A673 (cell line): ENCODE results near the gene CFAP99. TPM values are rescaled to one million over a fixed set of nuclear protein-coding genes. Genes with fewer than 3 reads are reported as not detected.

Experiments
- BruUV-seq: library from RNA; stranded (reverse); fragments of 400-500 nt; replicated peaks from 2 replicates; lab custom pipeline; 2021; lab: Mats Ljungman, UMichigan
- CTCF ChIA-PET: fragments of 300-600 bp; sonication (Branson Sonifier 250); formaldehyde crosslinking; loops from one replicate; lab custom pipeline; 2022; ENCODE audit warnings: antibody characterized with exemption; lab: Charles Lee
- POLR2A ChIA-PET: fragments of 300-600 bp; sonication (Branson Sonifier 250); formaldehyde crosslinking; loops from one replicate; lab custom pipeline; 2022; ENCODE audit warnings: antibody characterized with exemption; ENCODE audit not compliant: low non-redundant PET; lab: Charles Lee
- DNase-seq: peaks from one replicate; pipeline ENCODE4 v3.0.0-alpha.2; 2015; ENCODE audit warnings: low spot score
- H3K27ac ChIP-seq: fragments of 200-600 bp; sonication (generic); 2 replicates; pipeline ENCODE4 v1.5.1; 2016; ENCODE audit warnings: mixed run types, low read depth, mild to moderate bottlenecking, mixed read lengths, antibody characterized with exemption, low read length; ENCODE audit not compliant: poor library complexity, severe bottlenecking
- H3K27me3 ChIP-seq: fragments of 200-600 bp; sonication (generic); replicated peaks from 2 replicates; pipeline ENCODE4 v1.6.1; 2017; ENCODE audit warnings: mixed run types, low read depth, mild to moderate bottlenecking, mixed read lengths, antibody characterized with exemption, low read length; ENCODE audit not compliant: insufficient read depth, poor library complexity
- H3K36me3 ChIP-seq: fragments of 200-600 bp; sonication (generic); 2 replicates; pipeline ENCODE4 v1.6.1; 2016; ENCODE audit warnings: mixed run types, mild to moderate bottlenecking, mixed read lengths, antibody characterized with exemption, low read length; ENCODE audit not compliant: insufficient read depth, poor library complexity, severe bottlenecking
- H3K4me1 ChIP-seq: fragments of 200-600 bp; sonication (generic); 2 replicates; pipeline ENCODE4 v1.6.1; 2017; ENCODE audit warnings: mixed run types, mild to moderate bottlenecking, mixed read lengths, antibody characterized with exemption, low read length; ENCODE audit not compliant: insufficient read depth, poor library complexity, severe bottlenecking
- H3K4me3 ChIP-seq: fragments of 200-600 bp; sonication (generic); 2 replicates; pipeline ENCODE4 v1.5.1; 2016; ENCODE audit warnings: low read depth, mixed run types, mild to moderate bottlenecking, mixed read lengths, low read length; ENCODE audit not compliant: poor library complexity, severe bottlenecking
- H3K9me3 ChIP-seq: fragments of 200-600 bp; sonication (generic); 2 replicates; pipeline ENCODE4 v1.6.1; 2016; ENCODE audit warnings: mixed run types, low read depth, mild to moderate bottlenecking, mixed read lengths, antibody characterized with exemption, low read length; ENCODE audit not compliant: poor library complexity, severe bottlenecking
- CTCF ChIP-seq: fragments of 300-800, 200-600 bp; sonication (generic); conservative IDR thresholded peaks from 2 replicates; pipeline ENCODE4 v1.5.1; 2017; ENCODE audit warnings: low read depth, mild to moderate bottlenecking, antibody characterized with exemption, low read length, moderate library complexity, mixed read lengths
- EZH2 ChIP-seq: fragments of 200-600 bp; sonication (generic); IDR thresholded peaks from 2 replicates; pipeline ENCODE4 v1.6.1; 2017; ENCODE audit warnings: borderline replicate concordance, low read depth, mild to moderate bottlenecking, mixed read lengths, antibody characterized with exemption, low read length; ENCODE audit not compliant: poor library complexity, severe bottlenecking
- intact Hi-C: fragments of 100-400 bp; cut with micrococcal nuclease; formaldehyde crosslinking; loops from one replicate; pipeline ENCODE4 v1.10.0; 2022; ENCODE audit not compliant: unreplicated experiment
- total RNA-seq: library from RNA; stranded (reverse); gene quantifications from 2 replicates; pipeline ENCODE4 v1.2.3, GENCODE V29; 2021

The CFAP99 gene
- total RNA-seq, 1 experiment from 2014 or later, result not detected

- no peak for DNase-seq
- peaks cover 74% of the 10 kb centered on the region for H3K36me3 ChIP-seq
Observed at GRCh38 chr4:2510351-2511259, 91.8 kb downstream of the CFAP99 start.

GRCh38 chr4:2511645-2512131 lies 92.9 kb downstream of the CFAP99 start:
- Histone ChIP-seq H3K36me3 (peaks cover 68% of the 10 kb centered on the region), H3K9me3 (no peaks in the 10 kb centered on the region), H3K4me3 (no peak overlapping the region), H3K27ac (no peak overlapping the region), H3K27me3 (no peaks in the 10 kb centered on the region), H3K4me1 (no peaks in the 10 kb centered on the region)
- intact Hi-C loops, result no loop called here
- no TSS peak for BruUV-seq
- TF ChIP-seq EZH2 (no peak), CTCF (no peak)
- CTCF ChIA-PET, result interaction anchor here (0.5 to 0.7 kb wide), 2 partner anchors 19 to 153 kb away, joined by 3 to 4 read pairs; no protein-coding TSS in a partner anchor
- no peak for DNase-seq
- POLR2A ChIA-PET, result no interaction called here

More at GRCh38 chr4:2510351-2511259, 91.8 kb downstream of the CFAP99 start:
- no peaks in the 10 kb centered on the region for H3K9me3 ChIP-seq
- ChIA-PET CTCF (no interaction called here), POLR2A (no interaction called here)
- H3K27ac ChIP-seq, result no peak overlapping the region
- BruUV-seq, result no TSS peak
- TF ChIP-seq EZH2 (no peak), CTCF (no peak)
- no peaks in the 10 kb centered on the region for H3K4me1 ChIP-seq
- no peaks in the 10 kb centered on the region for H3K27me3 ChIP-seq
- no peak overlapping the region for H3K4me3 ChIP-seq
- intact Hi-C loops, result no loop called here

Other genes with a start within 250 kb of the CFAP99 start
- gene HAUS3, start 176.8 kb upstream of the CFAP99 start, total RNA-seq, result 25.6 and 27.7 TPM in 2 replicates
- 2.5 and 4.0 TPM in 2 replicates for gene POLN, start 176.8 kb upstream of the CFAP99 start, total RNA-seq
- gene MXD4, start 156.8 kb upstream of the CFAP99 start, total RNA-seq, result 9.1 and 12.7 TPM in 2 replicates
- gene ZFYVE28, start 310 bp upstream of the CFAP99 start, total RNA-seq, result 7.6 and 8.6 TPM in 2 replicates
- 113 and 119 TPM in 2 replicates for gene RNF4, start 50.2 kb downstream of the CFAP99 start, total RNA-seq
- 35.5 and 38.2 TPM in 2 replicates for gene FAM193A, start 117.7 kb downstream of the CFAP99 start, total RNA-seq